Uterus (tissue), 4 donors: ENCODE results near the gene DMD. TPM values are rescaled to one million over a fixed set of nuclear protein-coding genes. Genes with fewer than 3 reads are reported as not detected.

ENCODE experiments used
- DNase-seq, 2 donors: peaks; one replicate each; pipeline ENCODE4 v3.0.0-alpha.2; 2019 to 2020
- H3K27ac ChIP-seq, 2 donors: fragments of 200-600 bp; sonication (generic); 1 replicate in 1 of 2; 2 replicates in 1 of 2; pipeline ENCODE4 v1.5.1; 2016 to 2018
- H3K27me3 ChIP-seq, 2 donors: fragments of 200-600 bp; sonication (generic); one replicate each; pipeline ENCODE4 v1.5.1; 2018 to 2019; ENCODE audit warnings: control low read depth in 1 of 2
- H3K36me3 ChIP-seq, 2 donors: fragments of 200-600 bp; sonication (generic); one replicate each; pipeline ENCODE4 v1.5.1; 2019; ENCODE audit warnings: control low read depth in 1 of 2
- H3K4me1 ChIP-seq, 2 donors: fragments of 200-600 bp; sonication (generic); one replicate each; pipeline ENCODE4 v1.5.1; 2018 to 2019; ENCODE audit warnings: control low read depth in 1 of 2
- H3K4me3 ChIP-seq, 2 donors: fragments of 200-600 bp; sonication (generic); 1 replicate in 1 of 2; 2 replicates in 1 of 2; pipeline ENCODE4 v1.5.1; 2018 to 2019; ENCODE audit warnings: mild to moderate bottlenecking in 1 of 2
- H3K9me3 ChIP-seq, 2 donors: fragments of 200-600 bp; sonication (generic); one replicate each; pipeline ENCODE4 v1.5.1; 2019; ENCODE audit warnings: control low read depth in 1 of 2
- CTCF ChIP-seq, 4 experiments: fragments of 200-600 bp in 2 of 4; fragments of 450-650 bp in 2 of 4; sonication (generic) in 2 of 4; IDR thresholded peaks; one replicate each; pipeline ENCODE4 v1.5.1; 2016 to 2019; ENCODE audit warnings: antibody characterized with exemption in 4 of 4, mild to moderate bottlenecking in 2 of 4, moderate library complexity in 1 of 4
- POLR2A ChIP-seq, 2 donors: fragments of 450-650 bp; IDR thresholded peaks; one replicate each; pipeline ENCODE4 v1.6.1; 2016; ENCODE audit warnings: antibody characterized with exemption in 2 of 2, mild to moderate bottlenecking in 1 of 2, moderate library complexity in 1 of 2
- intact Hi-C: fragments of 100-400 bp; cut with DNase I; formaldehyde crosslinking; loops from one replicate; pipeline ENCODE4 v1.15.1; 2023; ENCODE audit warnings: low total_unique reads
- total RNA-seq, 4 donors: library from RNA; depleted of rRNA in 3 of 4; stranded (reverse); fragments of >200 nt in 3 of 4; gene quantifications; one replicate each; pipeline versions ENCODE4 v1.1.0 to v1.2.4, GENCODE V29; 2014 to 2023
- donor health status: DM: yes; HTN: yes; CAD: no.

DMD gene
- total RNA-seq, 4 donors from 2014 or later = 73.8 to 147 (median 97.8) TPM

- TF ChIP-seq CTCF (IDR thresholded peaks at IDR 0.05) (no peak), POLR2A (IDR thresholded peaks at IDR 0.05) (no peak)
- no peak overlapping the region for H3K4me3 ChIP-seq
- no peak for DNase-seq
Measured at GRCh38 chrX:32592786-32593185, 618.6 kb downstream of the DMD start.

GRCh38 chrX:32591589-32591988 is 619.8 kb downstream of the DMD start:
- no peaks in the 10 kb centered on the region for H3K36me3 ChIP-seq
- no peak for DNase-seq
- TF ChIP-seq POLR2A (IDR thresholded peaks at IDR 0.05) (no peak), CTCF (IDR thresholded peaks at IDR 0.05) (no peak)
- H3K27ac ChIP-seq = no peak overlapping the region
- H3K9me3 ChIP-seq = no peaks in the 10 kb centered on the region
- H3K4me3 ChIP-seq = no peak overlapping the region
- intact Hi-C loops = no loop called here
- H3K4me1 ChIP-seq = no peaks in the 10 kb centered on the region
- no peaks in the 10 kb centered on the region for H3K27me3 ChIP-seq

More at GRCh38 chrX:32592786-32593185, 618.6 kb downstream of the DMD start:
- Histone ChIP-seq H3K4me1 (no peaks in the 10 kb centered on the region), H3K36me3 (no peaks in the 10 kb centered on the region), H3K27ac (no peak overlapping the region), H3K27me3 (no peaks in the 10 kb centered on the region), H3K9me3 (no peaks in the 10 kb centered on the region)
- intact Hi-C loops = no loop called here

- DNase-seq = no peak
- H3K9me3 ChIP-seq = no peaks in the 10 kb centered on the region
- no peaks in the 10 kb centered on the region for H3K27me3 ChIP-seq
- TF ChIP-seq CTCF (IDR thresholded peaks at IDR 0.05) = no peak
- no peak for TF ChIP-seq POLR2A (IDR thresholded peaks at IDR 0.05)
- no peaks in the 10 kb centered on the region for H3K36me3 ChIP-seq
- intact Hi-C loops = no loop called here
- no peak overlapping the region for H3K4me3 ChIP-seq
- no peaks in the 10 kb centered on the region for H3K4me1 ChIP-seq
- no peak overlapping the region for H3K27ac ChIP-seq
Measured at GRCh38 chrX:32582729-32583128, 628.6 kb downstream of the DMD start.

GRCh38 chrX:32576885-32577284 is 634.5 kb downstream of the DMD start:
- Histone ChIP-seq H3K4me3 (no peak overlapping the region), H3K4me1 (no peaks in the 10 kb centered on the region), H3K9me3 (no peaks in the 10 kb centered on the region), H3K27me3 (no peaks in the 10 kb centered on the region), H3K27ac (no peak overlapping the region), H3K36me3 (no peaks in the 10 kb centered on the region)
- intact Hi-C loops = no loop called here
- no peak for TF ChIP-seq POLR2A (IDR thresholded peaks at IDR 0.05)
- no peak for TF ChIP-seq CTCF (IDR thresholded peaks at IDR 0.05)
- DNase-seq = no peak

GRCh38 chrX:32572644-32573043 is 638.7 kb downstream of the DMD start:
- Histone ChIP-seq H3K4me3 (no peak overlapping the region), H3K4me1 (no peaks in the 10 kb centered on the region), H3K27me3 (no peaks in the 10 kb centered on the region), H3K27ac (no peak overlapping the region), H3K36me3 (no peaks in the 10 kb centered on the region), H3K9me3 (no peaks in the 10 kb centered on the region)
- DNase-seq = no peak
- TF ChIP-seq CTCF (IDR thresholded peaks at IDR 0.05) (no peak), POLR2A (IDR thresholded peaks at IDR 0.05) (no peak)
- intact Hi-C loops = no loop called here
